Cardiac fibroblast (primary cell): Measurements from ENCODE around the gene UMAD1.

Experiments
- DNase-seq, 2 donors: peaks; one replicate each; pipeline versions ENCODE4 v3.0.0 to v3.0.0-alpha.2; 2010; ENCODE audit warnings: low read depth in 2 of 2
- H3K4me3 ChIP-seq, 2 donors: replicated peaks in 1 of 2; 1 replicate in 1 of 2; 2 replicates in 1 of 2; pipeline ENCODE4 v1.5.1; 2011; ENCODE audit warnings: low read depth in 2 of 2, low read length in 2 of 2, mild to moderate bottlenecking in 2 of 2, moderate library complexity in 1 of 2
- CTCF ChIP-seq: IDR thresholded peaks from one replicate; pipeline ENCODE4 v1.5.1; 2011; ENCODE audit warnings: low read depth, mild to moderate bottlenecking, low read length, inconsistent platforms

UMAD1 gene

DNA sequence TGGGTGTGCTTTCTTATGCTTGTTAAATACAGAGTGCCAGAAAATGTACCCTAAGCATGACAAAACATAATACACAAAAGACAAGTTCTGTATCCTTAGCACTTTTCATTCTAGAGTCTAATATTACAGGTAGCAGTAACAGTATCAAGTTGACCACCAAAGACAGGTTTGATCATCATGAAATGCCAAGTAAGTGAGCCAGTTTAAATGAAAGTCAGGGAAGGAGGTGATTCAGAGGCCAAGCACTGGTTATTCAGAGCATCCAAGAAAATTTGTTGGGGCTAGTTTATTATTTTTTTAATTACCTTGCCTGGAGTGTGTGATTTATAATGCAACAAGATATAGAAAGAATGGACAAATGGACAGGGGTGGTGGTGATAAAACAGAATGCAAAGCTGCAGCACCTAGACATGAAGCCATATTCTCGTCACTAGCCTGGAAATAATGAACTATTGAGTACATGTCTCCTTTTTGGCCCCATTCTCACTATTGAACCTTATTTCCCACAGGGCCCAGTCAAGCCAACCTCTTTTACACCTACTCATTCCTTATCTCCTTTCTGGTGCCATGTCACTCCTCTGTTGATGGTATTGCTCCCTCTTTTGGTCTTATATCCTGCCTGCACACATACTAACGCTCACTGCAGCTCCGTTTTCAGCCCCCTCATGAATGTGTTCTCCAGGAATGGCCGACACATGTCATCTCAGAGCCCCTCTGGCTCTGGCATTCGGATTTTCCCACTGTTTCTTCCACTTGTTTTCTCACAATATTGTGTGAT, 249.4 kb downstream of the UMAD1 start:
- no peak for DNase-seq
- TF ChIP-seq CTCF, result no peak
- no peak overlapping the region for H3K4me3 ChIP-seq

GRCh38 chr7:7895004-7895650, 254.6 kb downstream of the UMAD1 start:
- TF ChIP-seq CTCF, result no peak
- DNase-seq, result no peak

DNA sequence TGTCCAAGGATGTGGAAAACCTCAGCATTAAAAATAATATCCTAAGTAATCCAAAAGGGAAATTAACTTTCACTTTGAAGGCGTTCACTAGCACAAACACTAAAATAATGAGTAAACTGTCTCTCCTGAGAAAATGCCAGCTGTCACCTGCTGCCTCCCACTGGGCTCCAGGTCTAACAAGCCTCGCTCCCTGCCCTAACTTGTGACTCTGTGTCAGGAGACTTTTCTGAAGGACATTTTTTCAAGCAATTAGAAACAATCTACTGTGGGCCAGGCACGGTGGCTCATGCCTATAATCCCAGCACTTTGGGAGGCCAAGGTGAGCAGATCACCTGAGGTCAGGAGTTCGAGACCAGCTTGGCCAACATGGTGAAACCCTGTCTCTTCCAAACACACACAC, 255.2 kb downstream of the UMAD1 start:
- H3K4me3 ChIP-seq, result no peak overlapping the region
- no peak for TF ChIP-seq CTCF
- DNase-seq, result no peak

More at GRCh38 chr7:7895004-7895650, 254.6 kb downstream of the UMAD1 start:
- H3K4me3 ChIP-seq, result no peak overlapping the region

DNA sequence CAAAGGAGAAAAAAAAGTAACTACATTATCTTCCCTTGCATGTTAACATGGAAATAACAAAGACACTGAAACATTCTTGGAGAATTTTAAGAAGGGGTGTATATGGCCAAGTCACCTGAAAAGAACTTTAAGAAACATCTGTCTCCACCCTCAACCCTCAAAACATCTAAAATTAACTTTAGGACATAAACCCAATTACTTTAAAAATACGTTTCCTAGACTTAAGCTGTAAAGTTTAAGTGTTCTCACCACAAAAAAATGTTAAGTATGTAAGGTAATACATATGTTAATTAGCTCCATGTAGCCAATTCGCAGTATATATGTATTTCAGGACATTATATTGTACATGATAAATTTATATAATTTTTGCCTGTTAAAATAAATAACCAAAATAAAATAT, 257.0 kb downstream of the UMAD1 start:
- TF ChIP-seq CTCF, result no peak
- DNase-seq, result no peak

GRCh38 chr7:7897949-7898515, 257.5 kb downstream of the UMAD1 start:
- no peak overlapping the region for H3K4me3 ChIP-seq
- TF ChIP-seq CTCF, result no peak

More for the DNA sequence above, 257.0 kb downstream of the UMAD1 start:
- no peak overlapping the region for H3K4me3 ChIP-seq

GRCh38 chr7:7902845-7903244, 262.3 kb downstream of the UMAD1 start:
- no peak for DNase-seq
- no peak overlapping the region for H3K4me3 ChIP-seq
- TF ChIP-seq CTCF, result no peak

More at GRCh38 chr7:7897949-7898515, 257.5 kb downstream of the UMAD1 start:
- no peak for DNase-seq
